ENCODE measurements around the gene UBE2L3.

- no peak for TF ChIP-seq SPI1 (IDR thresholded peaks at IDR 0.05; ENCODE audit: borderline replicate concordance, low read depth)
- no peak for TF ChIP-seq CTCF (IDR thresholded peaks at IDR 0.05; ENCODE audit: insufficient read depth, low read length)
- no peak for TF ChIP-seq POLR2AphosphoS5 (IDR thresholded peaks at IDR 0.05; ENCODE audit: low read depth)
- TF ChIP-seq, protein P1, sequence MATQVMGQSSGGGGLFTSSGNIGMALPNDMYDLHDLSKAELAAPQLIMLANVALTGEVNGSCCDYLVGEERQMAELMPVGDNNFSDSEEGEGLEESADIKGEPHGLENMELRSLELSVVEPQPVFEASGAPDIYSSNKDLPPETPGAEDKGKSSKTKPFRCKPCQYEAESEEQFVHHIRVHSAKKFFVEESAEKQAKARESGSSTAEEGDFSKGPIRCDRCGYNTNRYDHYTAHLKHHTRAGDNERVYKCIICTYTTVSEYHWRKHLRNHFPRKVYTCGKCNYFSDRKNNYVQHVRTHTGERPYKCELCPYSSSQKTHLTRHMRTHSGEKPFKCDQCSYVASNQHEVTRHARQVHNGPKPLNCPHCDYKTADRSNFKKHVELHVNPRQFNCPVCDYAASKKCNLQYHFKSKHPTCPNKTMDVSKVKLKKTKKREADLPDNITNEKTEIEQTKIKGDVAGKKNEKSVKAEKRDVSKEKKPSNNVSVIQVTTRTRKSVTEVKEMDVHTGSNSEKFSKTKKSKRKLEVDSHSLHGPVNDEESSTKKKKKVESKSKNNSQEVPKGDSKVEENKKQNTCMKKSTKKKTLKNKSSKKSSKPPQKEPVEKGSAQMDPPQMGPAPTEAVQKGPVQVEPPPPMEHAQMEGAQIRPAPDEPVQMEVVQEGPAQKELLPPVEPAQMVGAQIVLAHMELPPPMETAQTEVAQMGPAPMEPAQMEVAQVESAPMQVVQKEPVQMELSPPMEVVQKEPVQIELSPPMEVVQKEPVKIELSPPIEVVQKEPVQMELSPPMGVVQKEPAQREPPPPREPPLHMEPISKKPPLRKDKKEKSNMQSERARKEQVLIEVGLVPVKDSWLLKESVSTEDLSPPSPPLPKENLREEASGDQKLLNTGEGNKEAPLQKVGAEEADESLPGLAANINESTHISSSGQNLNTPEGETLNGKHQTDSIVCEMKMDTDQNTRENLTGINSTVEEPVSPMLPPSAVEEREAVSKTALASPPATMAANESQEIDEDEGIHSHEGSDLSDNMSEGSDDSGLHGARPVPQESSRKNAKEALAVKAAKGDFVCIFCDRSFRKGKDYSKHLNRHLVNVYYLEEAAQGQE (IDR thresholded peaks at IDR 0.05; ENCODE audit: insufficient replicate concordance, low read depth): no peak
Observed at GRCh38 chr22:21568347-21569075, 997 bp downstream of the UBE2L3 start.
